Measurements from ENCODE around the gene FIS1. TPM values are rescaled to one million over a fixed set of nuclear protein-coding genes. Genes with fewer than 3 reads are reported as not detected.
A peak's percentile ranks its signal among the peaks of the same experiment; 100 is the strongest.

The FIS1 gene
- total RNA-seq, 1 donor = 136 TPM

DNA sequence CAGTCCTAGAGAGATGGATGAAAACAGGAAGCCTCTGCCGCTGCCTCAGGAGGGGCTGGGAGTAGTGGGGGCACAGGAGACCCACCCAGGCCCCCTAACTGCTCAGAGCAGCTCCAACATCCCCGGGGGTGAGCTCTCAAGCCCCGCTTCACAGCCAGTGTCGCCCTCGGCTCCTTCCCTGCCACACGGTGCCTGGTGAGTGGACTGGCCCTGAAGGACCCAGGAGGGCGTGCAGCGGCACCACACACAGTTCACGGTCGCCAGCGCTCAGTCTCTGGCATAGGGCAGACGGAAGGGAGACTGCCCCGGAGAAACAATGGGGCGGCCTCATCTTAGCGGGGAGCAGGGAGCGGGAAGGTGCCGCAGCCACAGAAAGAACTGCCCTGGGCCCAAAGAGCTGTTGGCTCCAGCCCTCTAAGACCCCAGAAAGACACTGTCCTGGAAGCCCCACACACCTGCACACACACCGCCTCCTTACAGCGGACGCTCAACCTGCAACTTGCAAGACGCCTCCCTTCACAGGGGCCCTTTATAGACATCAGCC lies 8.5 kb downstream of the FIS1 start:
- Histone ChIP-seq H3K36me3 (ENCODE audit: insufficient read depth, low read length) (peaks cover 15% of the 10 kb centered on the region), H3K79me2 (ENCODE audit: insufficient read depth, low read length) (peaks cover 7% of the 10 kb centered on the region), H3K4me2 (ENCODE audit: insufficient read depth, low read length) (no peak overlapping the region), H3K9me3 (ENCODE audit: low read depth, low read length) (no peaks in the 10 kb centered on the region), H3K4me1 (ENCODE audit: insufficient read depth, low read length) (no peaks in the 10 kb centered on the region), H3K27me3 (ENCODE audit: insufficient read depth, low read length) (no peaks in the 10 kb centered on the region), H3K4me3 (ENCODE audit: insufficient read depth, low read length) (no peak overlapping the region), H3K27ac (ENCODE audit: low read depth, low read length) (no peak overlapping the region), H2AFZ (ENCODE audit: low read length) (no peak overlapping the region), H4K20me1 (ENCODE audit: insufficient read depth, low read length) (peaks cover 11% of the 10 kb centered on the region)
- TF ChIP-seq, protein P1, sequence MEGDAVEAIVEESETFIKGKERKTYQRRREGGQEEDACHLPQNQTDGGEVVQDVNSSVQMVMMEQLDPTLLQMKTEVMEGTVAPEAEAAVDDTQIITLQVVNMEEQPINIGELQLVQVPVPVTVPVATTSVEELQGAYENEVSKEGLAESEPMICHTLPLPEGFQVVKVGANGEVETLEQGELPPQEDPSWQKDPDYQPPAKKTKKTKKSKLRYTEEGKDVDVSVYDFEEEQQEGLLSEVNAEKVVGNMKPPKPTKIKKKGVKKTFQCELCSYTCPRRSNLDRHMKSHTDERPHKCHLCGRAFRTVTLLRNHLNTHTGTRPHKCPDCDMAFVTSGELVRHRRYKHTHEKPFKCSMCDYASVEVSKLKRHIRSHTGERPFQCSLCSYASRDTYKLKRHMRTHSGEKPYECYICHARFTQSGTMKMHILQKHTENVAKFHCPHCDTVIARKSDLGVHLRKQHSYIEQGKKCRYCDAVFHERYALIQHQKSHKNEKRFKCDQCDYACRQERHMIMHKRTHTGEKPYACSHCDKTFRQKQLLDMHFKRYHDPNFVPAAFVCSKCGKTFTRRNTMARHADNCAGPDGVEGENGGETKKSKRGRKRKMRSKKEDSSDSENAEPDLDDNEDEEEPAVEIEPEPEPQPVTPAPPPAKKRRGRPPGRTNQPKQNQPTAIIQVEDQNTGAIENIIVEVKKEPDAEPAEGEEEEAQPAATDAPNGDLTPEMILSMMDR (IDR thresholded peaks at IDR 0.05; ENCODE audit: extremely low read depth, low read depth, low read length) = no peak
- peak; percentile 35 for DNase-seq (ENCODE audit: insufficient read length, low spot score, missing footprints)

DNA sequence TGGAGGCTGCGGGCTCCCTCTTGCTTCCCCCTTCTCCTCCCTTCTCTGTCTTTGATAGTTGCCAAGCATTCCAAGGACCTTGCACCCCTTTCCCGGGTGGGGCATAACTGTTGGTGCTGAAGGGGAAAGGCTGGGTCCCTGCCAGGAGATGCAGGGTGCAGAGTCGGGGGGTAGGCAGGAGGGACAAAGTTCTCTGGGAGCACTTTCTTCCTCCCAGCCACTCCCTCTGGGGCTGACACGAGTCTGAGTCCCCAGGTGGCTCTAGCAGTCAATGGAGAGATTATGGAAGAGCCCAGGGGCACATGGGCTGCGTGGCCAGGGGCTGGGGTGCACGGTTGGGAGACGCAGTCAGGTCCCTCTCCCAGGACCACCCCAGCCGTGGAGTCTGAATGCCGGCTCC lies 9.4 kb downstream of the FIS1 start:
- no peak overlapping the region for H3K4me2 ChIP-seq (ENCODE audit: insufficient read depth, low read length)
- H3K4me1 ChIP-seq (ENCODE audit: insufficient read depth, low read length) = no peaks in the 10 kb centered on the region
- TF ChIP-seq, protein P1 (IDR thresholded peaks at IDR 0.05; ENCODE audit: extremely low read depth, low read depth, low read length) = no peak
- H3K36me3 ChIP-seq (ENCODE audit: insufficient read depth, low read length) = peaks cover 10% of the 10 kb centered on the region
- H3K27me3 ChIP-seq (ENCODE audit: insufficient read depth, low read length) = no peaks in the 10 kb centered on the region
- DNase-seq (ENCODE audit: insufficient read length, low spot score, missing footprints) = peak; percentile 79
- H4K20me1 ChIP-seq (ENCODE audit: insufficient read depth, low read length) = peaks cover 7% of the 10 kb centered on the region
- no peak overlapping the region for H2AFZ ChIP-seq (ENCODE audit: low read length)
- no peak overlapping the region for H3K27ac ChIP-seq (ENCODE audit: low read depth, low read length)
- H3K9me3 ChIP-seq (ENCODE audit: low read depth, low read length) = no peaks in the 10 kb centered on the region
- no peak overlapping the region for H3K4me3 ChIP-seq (ENCODE audit: insufficient read depth, low read length)
- peaks cover under 1% of the 10 kb centered on the region for H3K79me2 ChIP-seq (ENCODE audit: insufficient read depth, low read length)

DNA sequence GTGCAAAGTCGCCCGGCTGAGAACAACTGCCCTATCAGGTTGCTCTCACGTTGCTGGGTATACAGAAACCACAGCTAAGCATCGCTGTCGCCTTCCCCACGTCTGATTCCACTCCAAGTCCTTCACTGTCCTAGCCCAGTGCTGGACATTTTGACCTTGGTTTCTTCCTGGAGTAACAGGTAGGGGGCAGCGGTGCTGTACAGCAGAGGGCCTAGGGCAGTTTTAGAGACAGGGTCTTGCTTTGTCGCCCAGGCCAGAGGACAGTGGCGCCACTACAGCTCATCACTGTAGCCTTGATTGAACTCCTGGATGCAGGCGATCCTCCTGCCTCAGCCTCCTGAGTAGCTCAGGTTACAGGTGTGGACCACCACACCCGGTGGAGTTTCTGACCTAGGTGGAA lies 9.8 kb downstream of the FIS1 start:
- TF ChIP-seq, protein P1 (IDR thresholded peaks at IDR 0.05; ENCODE audit: extremely low read depth, low read depth, low read length) = peak; percentile 28
- Histone ChIP-seq H3K4me3 (ENCODE audit: insufficient read depth, low read length) (no peak overlapping the region), H2AFZ (ENCODE audit: low read length) (no peak overlapping the region), H3K4me1 (ENCODE audit: insufficient read depth, low read length) (no peaks in the 10 kb centered on the region), H4K20me1 (ENCODE audit: insufficient read depth, low read length) (peaks cover 7% of the 10 kb centered on the region), H3K36me3 (ENCODE audit: insufficient read depth, low read length) (peaks cover 10% of the 10 kb centered on the region), H3K9me3 (ENCODE audit: low read depth, low read length) (no peaks in the 10 kb centered on the region), H3K79me2 (ENCODE audit: insufficient read depth, low read length) (no peaks in the 10 kb centered on the region), H3K4me2 (ENCODE audit: insufficient read depth, low read length) (no peak overlapping the region), H3K27me3 (ENCODE audit: insufficient read depth, low read length) (no peaks in the 10 kb centered on the region), H3K27ac (ENCODE audit: low read depth, low read length) (no peak overlapping the region)
- peak; percentile 68 for DNase-seq (ENCODE audit: insufficient read length, low spot score, missing footprints)

DNA sequence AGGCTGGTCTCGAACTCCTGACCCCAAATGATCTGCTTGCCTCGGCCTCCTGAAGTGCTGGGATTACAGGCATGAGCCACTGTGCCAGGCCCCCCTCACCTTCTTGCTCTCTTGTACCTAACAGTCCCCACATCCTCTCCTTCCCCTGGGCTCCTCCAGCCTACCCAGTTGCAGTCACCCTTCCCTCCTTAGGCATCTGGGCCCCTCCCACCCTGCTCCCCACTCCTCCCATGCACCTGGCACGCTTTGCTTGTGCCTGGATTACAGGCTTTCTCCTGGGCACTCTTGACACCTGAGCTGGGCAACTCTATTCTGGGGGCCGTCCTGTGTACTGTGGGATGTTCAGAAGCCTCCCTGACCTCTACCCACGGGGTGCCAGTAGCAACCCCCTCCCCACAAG lies 10.2 kb downstream of the FIS1 start:
- no peaks in the 10 kb centered on the region for H3K4me1 ChIP-seq (ENCODE audit: insufficient read depth, low read length)
- peaks cover 8% of the 10 kb centered on the region for H3K36me3 ChIP-seq (ENCODE audit: insufficient read depth, low read length)
- peaks cover 7% of the 10 kb centered on the region for H4K20me1 ChIP-seq (ENCODE audit: insufficient read depth, low read length)
- no peak overlapping the region for H3K27ac ChIP-seq (ENCODE audit: low read depth, low read length)
- H3K27me3 ChIP-seq (ENCODE audit: insufficient read depth, low read length) = no peaks in the 10 kb centered on the region
- peak; percentile 78 for DNase-seq (ENCODE audit: insufficient read length, low spot score, missing footprints)
- TF ChIP-seq, protein P1 (IDR thresholded peaks at IDR 0.05; ENCODE audit: extremely low read depth, low read depth, low read length) = no peak
- no peaks in the 10 kb centered on the region for H3K79me2 ChIP-seq (ENCODE audit: insufficient read depth, low read length)
- H3K4me3 ChIP-seq (ENCODE audit: insufficient read depth, low read length) = no peak overlapping the region
- no peaks in the 10 kb centered on the region for H3K9me3 ChIP-seq (ENCODE audit: low read depth, low read length)
- no peak overlapping the region for H3K4me2 ChIP-seq (ENCODE audit: insufficient read depth, low read length)
- no peak overlapping the region for H2AFZ ChIP-seq (ENCODE audit: low read length)
